SK-N-SH (cell line): ENCODE results near the gene GFRA3. TPM values are rescaled to one million over a fixed set of nuclear protein-coding genes. Genes with fewer than 3 reads are reported as not detected.
A peak's percentile ranks its signal among the peaks of the same experiment; 100 is the strongest.

ENCODE experiments used
- CTCF ChIA-PET: fragments of 300-600, 350-600 bp; formaldehyde crosslinking; extraction: SDS; loops from one replicate; lab custom pipeline; 2021; lab: Yijun Ruan, JAX
- POLR2A ChIA-PET: fragments of 350-600 bp; sonication (Branson Sonifier 250); formaldehyde crosslinking; extraction: SDS; loops from one replicate; lab custom pipeline; 2020; ENCODE audit warnings: antibody characterized with exemption, inconsistent platforms; lab: Yijun Ruan, JAX
- DNase-seq: peaks from one replicate; pipeline ENCODE4 v3.0.0; 2012
- H2AFZ ChIP-seq: fragments of 200-600 bp; sonication (generic); 2 replicates; pipeline ENCODE4 v1.8.1; 2016; ENCODE audit warnings: antibody characterized with exemption, mild to moderate bottlenecking, low read depth
- H3F3A ChIP-seq: fragments of 200-600 bp; sonication (generic); replicated peaks from 2 replicates; pipeline ENCODE3; 2016; ENCODE audit warnings: antibody characterized with exemption, mild to moderate bottlenecking; ENCODE audit not compliant: insufficient read depth
- H3K27ac ChIP-seq, 2 experiments: fragments of 200-500 bp in 1 of 2; fragments of 200-600 bp in 1 of 2; sonication (Bioruptor generic) in 1 of 2; sonication (generic), shearing (Covaris generic) in 1 of 2; 2 replicates each; pipeline versions ENCODE4 v1.5.1 to v1.6.1; 2014 to 2016; ENCODE audit warnings: low read depth in 2 of 2, inconsistent platforms in 1 of 2, low read length in 1 of 2, mild to moderate bottlenecking in 1 of 2, mixed read lengths in 1 of 2
- H3K27me3 ChIP-seq: fragments of 200-600 bp; sonication (generic), shearing (Covaris generic); 2 replicates; pipeline ENCODE4 v1.6.1; 2016; ENCODE audit warnings: mixed run types; ENCODE audit not compliant: insufficient read depth
- H3K36me3 ChIP-seq, 2 experiments: fragments of 200-500 bp in 1 of 2; fragments of 200-600 bp in 1 of 2; sonication (Bioruptor generic) in 1 of 2; sonication (generic) in 1 of 2; replicated peaks in 1 of 2; 2 replicates each; pipeline versions ENCODE3 to v1.5.1; 2014 to 2016; ENCODE audit warnings: low read length in 1 of 2, mild to moderate bottlenecking in 1 of 2; ENCODE audit not compliant: insufficient read depth in 2 of 2, control insufficient read depth in 1 of 2
- H3K4me1 ChIP-seq, 2 experiments: fragments of 200-500 bp in 1 of 2; fragments of 200-600 bp in 1 of 2; sonication (Bioruptor generic) in 1 of 2; sonication (generic), shearing (Covaris generic) in 1 of 2; 2 replicates each; pipeline versions ENCODE4 v1.5.1 to v1.6.1; 2014 to 2016; ENCODE audit warnings: low read depth in 1 of 2, low read length in 1 of 2, mixed run types in 1 of 2; ENCODE audit not compliant: insufficient read depth in 2 of 2, control insufficient read depth in 1 of 2
- H3K4me2 ChIP-seq: fragments of 200-600 bp; sonication (generic), shearing (Covaris generic); 2 replicates; pipeline ENCODE4 v1.6.1; 2017; ENCODE audit warnings: mixed run types
- H3K4me3 ChIP-seq, 2 experiments: fragments of 200-500 bp in 1 of 2; fragments of 200-600 bp in 1 of 2; sonication (Bioruptor generic) in 1 of 2; sonication (generic), shearing (Covaris generic) in 1 of 2; 2 replicates each; pipeline versions ENCODE4 v1.5.1 to v1.8.1; 2014 to 2016; ENCODE audit warnings: low read depth in 2 of 2, inconsistent platforms in 1 of 2, low read length in 1 of 2, mild to moderate bottlenecking in 1 of 2, mixed read lengths in 1 of 2, moderate library complexity in 1 of 2
- H3K79me2 ChIP-seq: fragments of 200-600 bp; sonication (generic); 2 replicates; pipeline ENCODE4 v1.8.1; 2017; ENCODE audit warnings: mild to moderate bottlenecking; ENCODE audit not compliant: insufficient read depth
- H3K9ac ChIP-seq: fragments of 200-600 bp; sonication (generic); 2 replicates; pipeline ENCODE4 v1.6.1; 2017; ENCODE audit warnings: mixed run types
- H3K9me2 ChIP-seq: fragments of 200-600 bp; sonication (generic); 2 replicates; pipeline ENCODE4 v1.6.1; 2017; ENCODE audit warnings: mixed run types
- H3K9me3 ChIP-seq: fragments of 200-600 bp; sonication (generic); 2 replicates; pipeline ENCODE4 v1.6.1; 2017; ENCODE audit warnings: mixed run types, mild to moderate bottlenecking, moderate library complexity
- H4K20me1 ChIP-seq: fragments of 200-600 bp; sonication (generic); 2 replicates; pipeline ENCODE4 v1.6.1; 2017; ENCODE audit warnings: mild to moderate bottlenecking, mixed run types; ENCODE audit not compliant: insufficient read depth
- CHD2 ChIP-seq: fragments of 150-350 bp; IDR thresholded peaks from 2 replicates; pipeline ENCODE4 v1.6.1; 2018; ENCODE audit warnings: low read length; ENCODE audit not compliant: partially characterized antibody
- ELF1 ChIP-seq: IDR thresholded peaks from 2 replicates; pipeline ENCODE4 v1.4.0; 2012
- EP300 ChIP-seq, 2 experiments: IDR thresholded peaks; 2 replicates each; pipeline versions ENCODE4 v1.4.0 to v1.6.1; 2012; ENCODE audit warnings: borderline replicate concordance in 1 of 2, low read depth in 1 of 2, low read length in 1 of 2
- EZH2phosphoT487 ChIP-seq: fragments of 200-600 bp; sonication (generic); IDR thresholded peaks from 2 replicates; pipeline ENCODE4 v1.6.1; 2017; ENCODE audit warnings: low read depth, mixed run types, mild to moderate bottlenecking, antibody characterized with exemption, moderate library complexity, borderline replicate concordance
- FOXM1 ChIP-seq: IDR thresholded peaks from 2 replicates; pipeline ENCODE4 v1.4.0; 2012; ENCODE audit warnings: low read depth, mild to moderate bottlenecking
- GATA2 ChIP-seq: sonication (generic); formaldehyde crosslinking; IDR thresholded peaks from 2 replicates; pipeline ENCODE4 v1.5.0; 2020; ENCODE audit warnings: mild to moderate bottlenecking, missing genetic modification reagents
- IRF3 ChIP-seq: fragments of 150-350 bp; IDR thresholded peaks from 2 replicates; pipeline ENCODE4 v1.6.1; 2016; ENCODE audit warnings: mild to moderate bottlenecking, low read depth, low read length
- JUND ChIP-seq: IDR thresholded peaks from 2 replicates; pipeline ENCODE4 v1.4.0; 2012
- NFIC ChIP-seq: IDR thresholded peaks from 2 replicates; pipeline ENCODE4 v1.4.0; 2012; ENCODE audit warnings: borderline replicate concordance
- RAD21 ChIP-seq: IDR thresholded peaks from 2 replicates; pipeline ENCODE4 v1.6.1; 2012; ENCODE audit warnings: mild to moderate bottlenecking, low read length
- RCOR1 ChIP-seq: fragments of 150-350 bp; IDR thresholded peaks from 2 replicates; pipeline ENCODE4 v1.6.1; 2017; ENCODE audit warnings: antibody characterized with exemption, low read length
- REST ChIP-seq: IDR thresholded peaks from 2 replicates; pipeline ENCODE4 v1.6.1; 2012; ENCODE audit warnings: mild to moderate bottlenecking, low read depth, low read length, moderate library complexity
- RFX5 ChIP-seq: IDR thresholded peaks from 2 replicates; pipeline ENCODE4 v1.6.1; 2012; ENCODE audit warnings: mild to moderate bottlenecking, improper control_type of control experiment, low read length
- RXRA ChIP-seq: IDR thresholded peaks from 2 replicates; pipeline ENCODE4 v1.4.0; 2012; ENCODE audit warnings: low read depth, mild to moderate bottlenecking, borderline replicate concordance
- SIN3A ChIP-seq: IDR thresholded peaks from 2 replicates; pipeline ENCODE4 v1.6.1; 2012; ENCODE audit warnings: low read depth, mild to moderate bottlenecking, low read length, moderate library complexity, borderline replicate concordance
- TAF1 ChIP-seq: IDR thresholded peaks from 2 replicates; pipeline ENCODE4 v1.6.1; 2012; ENCODE audit warnings: low read depth, mild to moderate bottlenecking, low read length, moderate library complexity, borderline replicate concordance
- TCF12 ChIP-seq: IDR thresholded peaks from 2 replicates; pipeline ENCODE4 v1.4.0; 2012
- USF1 ChIP-seq: IDR thresholded peaks from 2 replicates; pipeline ENCODE4 v1.4.0; 2012; ENCODE audit warnings: low read depth, borderline replicate concordance
- USF2 ChIP-seq: fragments of 150-350 bp; IDR thresholded peaks from 2 replicates; pipeline ENCODE4 v1.6.1; 2017; ENCODE audit warnings: antibody characterized with exemption, low read length, low read depth, borderline replicate concordance
- ZBTB33 ChIP-seq: IDR thresholded peaks from 2 replicates; pipeline ENCODE4 v1.4.0; 2012; ENCODE audit warnings: low read depth, borderline replicate concordance
- WGBS: methylation state at CpG from one replicate; pipeline ENCODE4 v1.1.6; 2017; ENCODE audit warnings: low lambda C conversion rate; 5-methylcytosine and 5-hydroxymethylcytosine counted together
- polyA plus RNA-seq, 3 experiments: library from polyadenylated mRNA; depleted of rRNA; stranded (reverse); fragments of >200 nt; gene quantifications; 2 replicates each; pipeline ENCODE4 v1.2.3, GENCODE V29; 2012

The GFRA3 gene
- polyA plus RNA-seq, 1 of the 3 experiments (the other 2 are of a cell fraction), result 0.15 TPM

- peak; percentile 83 for TF ChIP-seq TAF1
- TF ChIP-seq SIN3A, result no peak
- no peak; the same call in 1 of the 2 replicates for TF ChIP-seq RCOR1
- no peak for TF ChIP-seq RXRA
- no peak for TF ChIP-seq RAD21
- TF ChIP-seq TCF12, result no peak
- no peak for TF ChIP-seq USF1
- TF ChIP-seq IRF3, result peak; percentile 78; the same call in 1 of the 2 replicates
- TF ChIP-seq EZH2phosphoT487, result no peak
- TF ChIP-seq EP300 (IDR thresholded peaks at IDR 0.05; ENCODE audit: borderline replicate concordance in 1 of 2, low read depth in 1 of 2, low read length in 1 of 2), result no peak
- peak; percentile 87 for TF ChIP-seq RFX5
- TF ChIP-seq REST, result no peak
Measured at GRCh38 chr5:138213161-138214029, 61.0 kb downstream of the GFRA3 start, which contains the start of gene CDC23 (continued).

GRCh38 chr5:138212828-138213160 is 61.6 kb downstream of the GFRA3 start:
- TF ChIP-seq CHD2 (no peak), JUND (no peak), TAF1 (no peak), ZBTB33 (no peak), ELF1 (no peak), GATA2 (no peak), EZH2phosphoT487 (no peak), RXRA (no peak), NFIC (no peak), USF2 (no peak), RAD21 (no peak), TCF12 (no peak), SIN3A (no peak), FOXM1 (no peak)
- DNase-seq, result no peak
- Histone ChIP-seq H3K27me3 (no peaks in the 10 kb centered on the region), H3K36me3 (peaks cover 0 to 14% of the 10 kb centered on the region in 2 experiments), H3K4me1 (peaks cover 5 to 12% of the 10 kb centered on the region in 2 experiments; a peak in 2 of 4 replicates), H2AFZ (peak overlapping the region; percentile 89), H3K27ac (peak overlapping the region; percentile 56 to 64), H3K9ac (peak overlapping the region; percentile 90), H3K9me3 (no peaks in the 10 kb centered on the region), H3K79me2 (peaks cover 54% of the 10 kb centered on the region), H3K4me3 (peak overlapping the region; percentile 79 to 95), H3K4me2 (peak overlapping the region; percentile 94), H3F3A (peaks cover 5% of the 10 kb centered on the region), H4K20me1 (0 out of 2 replicates have a peak, but pooled peaks cover 3% of the 10 kb centered on the region), H3K9me2 (no peaks in the 10 kb centered on the region)
- ChIA-PET POLR2A (interaction anchor here (0.7 to 1.0 kb wide), 3 partner anchors 16 to 140 kb away, joined by 4 to 7 read pairs (median 5); partner anchors contain the start of gene KDM3B), CTCF (interaction anchor here (0.9 to 3.7 kb wide), 10 partner anchors 10 to 434 kb away, joined by 3 to 17 read pairs (median 4); partner anchors contain the start of gene KDM3B)
- WGBS, result 2% methylated on average over 8 of the region's 8 CpGs
